Endothelial cell of umbilical vein (primary cell): ENCODE data around the gene CCDC40. TPM values are rescaled to one million over a fixed set of nuclear protein-coding genes. Genes with fewer than 3 reads are reported as not detected.

ENCODE experiments used
- BruUV-seq: library from RNA; stranded (reverse); fragments of 400-500 nt; replicated peaks from 2 replicates; lab custom pipeline; 2021; lab: Mats Ljungman, UMichigan
- CTCF ChIA-PET: fragments of 300-600, 350-600 bp; sonication (Branson Sonifier 250); formaldehyde crosslinking; loops from one replicate; lab custom pipeline; 2021; ENCODE audit warnings: antibody characterized with exemption, inconsistent platforms; lab: Charles Lee
- POLR2A ChIA-PET: fragments of 300-600, 350-600 bp; sonication (Branson Sonifier 250); formaldehyde crosslinking; loops from one replicate; lab custom pipeline; 2021; ENCODE audit warnings: antibody characterized with exemption, inconsistent platforms; lab: Charles Lee
- DNase-seq: peaks from one replicate; pipeline ENCODE4 v3.0.0-alpha.2; 2011; ENCODE audit warnings: low read depth, low spot score
- FAIRE-seq: peaks from 2 replicates; lab custom pipeline; 2011; peaks lifted over from hg19 to GRCh38; lab: Jason Lieb, UNC
- H2AFZ ChIP-seq: 2 replicates; pipeline ENCODE4 v1.6.0; 2012; ENCODE audit warnings: low read depth, low read length, control low read depth, inconsistent platforms
- H3K27ac ChIP-seq: 2 replicates; pipeline ENCODE4 v1.5.1; 2011; ENCODE audit warnings: low read depth, mild to moderate bottlenecking, control low read depth, low read length, moderate library complexity; ENCODE audit not compliant: insufficient read depth
- H3K27me3 ChIP-seq, 2 experiments: 2 replicates each; pipeline versions ENCODE4 v1.6.0 to v1.6.1; 2011; ENCODE audit warnings: low read length in 2 of 2, mixed read lengths in 1 of 2; ENCODE audit not compliant: control insufficient read depth in 2 of 2, insufficient read depth in 2 of 2
- H3K36me3 ChIP-seq, 2 experiments: 2 replicates in 1 of 2; 3 replicates in 1 of 2; pipeline ENCODE4 v1.5.1; 2011; ENCODE audit warnings: low read length in 2 of 2, mild to moderate bottlenecking in 1 of 2, moderate library complexity in 1 of 2; ENCODE audit not compliant: control insufficient read depth in 2 of 2, insufficient read depth in 2 of 2; ENCODE audit errors: extremely low read depth in 1 of 2
- H3K4me1 ChIP-seq: 3 replicates; pipeline ENCODE4 v1.5.1; 2011; ENCODE audit warnings: mild to moderate bottlenecking, low read length; ENCODE audit not compliant: control insufficient read depth, insufficient read depth; ENCODE audit errors: extremely low read depth
- H3K4me2 ChIP-seq: 2 replicates; pipeline ENCODE4 v1.6.1; 2011; ENCODE audit warnings: low read length, control low read depth, mixed read lengths; ENCODE audit not compliant: insufficient read depth
- H3K4me3 ChIP-seq, 3 experiments: fragments of 200-600 bp in 1 of 3; sonication (generic), shearing (Covaris generic) in 1 of 3; replicated peaks in 1 of 3; 2 replicates each; pipeline ENCODE4 v1.5.1; 2011 to 2016; ENCODE audit warnings: control low read depth in 3 of 3, low read length in 3 of 3, mild to moderate bottlenecking in 2 of 3, inconsistent platforms in 1 of 3, low read depth in 1 of 3, moderate library complexity in 1 of 3; ENCODE audit not compliant: insufficient read depth in 1 of 3
- H3K79me2 ChIP-seq: 2 replicates; pipeline ENCODE4 v1.6.0; 2012; ENCODE audit warnings: low read length, inconsistent platforms; ENCODE audit not compliant: control insufficient read depth, insufficient read depth
- H3K9ac ChIP-seq: replicated peaks from 2 replicates; pipeline ENCODE3; 2011; ENCODE audit warnings: low read length, control low read depth; ENCODE audit not compliant: insufficient read depth; ENCODE audit errors: extremely low read depth
- H3K9me1 ChIP-seq: replicated peaks from 3 replicates; pipeline ENCODE4 v1.6.0; 2011; ENCODE audit warnings: mild to moderate bottlenecking, low read length; ENCODE audit not compliant: control insufficient read depth, insufficient read depth; ENCODE audit errors: extremely low read depth
- H3K9me3 ChIP-seq: replicated peaks from 2 replicates; pipeline ENCODE4 v1.5.1; 2012; ENCODE audit warnings: low read length, inconsistent platforms; ENCODE audit not compliant: control insufficient read depth, insufficient read depth
- H4K20me1 ChIP-seq: replicated peaks from 2 replicates; pipeline ENCODE3; 2011; ENCODE audit warnings: mild to moderate bottlenecking, low read length; ENCODE audit not compliant: control insufficient read depth, insufficient read depth; ENCODE audit errors: extremely low read depth
- EZH2 ChIP-seq: IDR thresholded peaks from 2 replicates; pipeline ENCODE4 v1.6.1; 2012; ENCODE audit warnings: borderline replicate concordance, low read depth, mild to moderate bottlenecking, moderate library complexity, low read length, inconsistent platforms; ENCODE audit not compliant: severe bottlenecking
- FOS ChIP-seq: IDR thresholded peaks from 2 replicates; pipeline ENCODE4 v1.6.1; 2011; ENCODE audit warnings: mild to moderate bottlenecking, low read length, moderate library complexity, borderline replicate concordance; ENCODE audit not compliant: insufficient read depth
- GATA2 ChIP-seq: IDR thresholded peaks from 2 replicates; pipeline ENCODE4 v1.7.0; 2011; ENCODE audit warnings: low read depth, mild to moderate bottlenecking, moderate library complexity, mixed read lengths, low read length; ENCODE audit not compliant: insufficient read length, insufficient read depth
- JUN ChIP-seq: IDR thresholded peaks from 2 replicates; pipeline ENCODE4 v1.6.1; 2011; ENCODE audit warnings: borderline replicate concordance, low read depth; ENCODE audit not compliant: insufficient read length, insufficient read depth
- MYC ChIP-seq: IDR thresholded peaks from one replicate; pipeline ENCODE4 v1.6.1; 2011; ENCODE audit warnings: mild to moderate bottlenecking, low read depth, low read length
- POLR2A ChIP-seq: IDR thresholded peaks from 2 replicates; pipeline ENCODE4 v1.6.1; 2012; ENCODE audit warnings: low read depth, mild to moderate bottlenecking, control low read depth, low read length
- POLR2AphosphoS5 ChIP-seq: IDR thresholded peaks from 2 replicates; pipeline ENCODE4 v1.6.1; 2012; ENCODE audit warnings: low read depth, mild to moderate bottlenecking, control low read depth, low read length, moderate library complexity; ENCODE audit not compliant: insufficient read depth
- dilution Hi-C: fragments of 300-500 bp; cut with MboI; formaldehyde crosslinking; loops from one replicate; pipeline ENCODE4 v1.15.0; 2019; ENCODE audit warnings: low sequenced_read_pairs; ENCODE audit not compliant: extremely low pct_ligation_motif_present
- intact Hi-C: fragments of 100-400 bp; cut with micrococcal nuclease; formaldehyde crosslinking; loops from one replicate; pipeline ENCODE4 v1.10.0; 2022
- polyA plus RNA-seq, 4 experiments: library from polyadenylated mRNA; depleted of rRNA in 3 of 4; stranded (reverse) in 3 of 4; unstranded in 1 of 4; fragments of >200 nt; gene quantifications; 2 replicates each; pipeline versions ENCODE4 v1.2.1 to v1.2.3, GENCODE V29; 2011 to 2012; ENCODE audit warnings: missing spikeins in 1 of 4
- total RNA-seq: library from RNA; stranded (reverse); gene quantifications from 2 replicates; pipeline ENCODE4 v1.2.3, GENCODE V29; 2021
- TF ChIP-seq, protein P1 (sequence below): IDR thresholded peaks from 2 replicates; pipeline ENCODE4 v1.6.1; 2011; ENCODE audit not compliant: insufficient read depth, insufficient read length
- TF ChIP-seq, protein P2 (sequence below), 2 donors: IDR thresholded peaks; 1 replicate in 1 of 2; 2 replicates in 1 of 2; pipeline ENCODE4 v1.5.1; 2011; ENCODE audit warnings: low read length in 2 of 2, mild to moderate bottlenecking in 2 of 2, moderate library complexity in 2 of 2, control low read depth in 1 of 2, inconsistent platforms in 1 of 2, low read depth in 1 of 2; ENCODE audit not compliant: insufficient read depth in 1 of 2; ENCODE audit errors: extremely low read depth in 1 of 2

The CCDC40 gene
- total and polyA plus RNA-seq, 2 donors (not counting 3 experiments of a cell fraction or from before 2014, with no cell fraction given): 1.4 to 5.5 TPM

DNA sequence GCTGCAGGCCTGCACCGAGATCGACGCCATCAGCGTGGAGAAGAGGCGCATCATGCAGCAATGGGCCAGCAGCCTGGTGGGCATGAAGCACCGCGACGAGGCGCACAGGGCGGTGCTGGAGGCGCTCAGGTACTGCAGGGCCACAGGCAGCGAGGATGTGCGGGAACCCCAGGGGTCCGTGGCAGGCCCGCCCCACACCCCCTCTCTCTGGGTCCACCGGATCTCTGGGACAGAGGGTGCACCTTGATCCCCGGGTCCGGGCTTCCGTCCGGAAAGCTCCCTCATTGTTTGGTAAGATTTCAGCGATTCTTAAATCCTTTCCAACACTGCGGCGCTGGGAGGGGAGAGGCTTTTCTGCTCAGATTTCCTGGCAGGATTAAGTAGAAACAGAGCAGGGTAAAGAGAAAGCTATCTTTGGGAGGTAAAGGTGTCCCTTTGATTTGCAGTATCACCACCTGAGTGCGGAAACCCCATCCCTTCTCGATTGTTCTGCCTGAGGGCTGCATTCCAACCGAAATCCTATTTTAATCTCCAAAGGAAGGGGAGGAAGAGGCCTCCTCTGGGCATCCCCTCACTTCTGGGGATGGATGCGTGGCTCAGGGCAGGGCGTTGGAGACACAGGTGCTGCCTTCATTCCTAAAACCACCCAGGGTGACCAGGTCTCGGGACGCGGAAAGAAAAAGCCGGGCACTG lies 29.2 kb downstream of the CCDC40 start:
- intact Hi-C loops: no loop called here

More for the DNA sequence above, 29.2 kb downstream of the CCDC40 start:
- TF ChIP-seq POLR2A: no peak
- TF ChIP-seq FOS: no peak
- no peak for TF ChIP-seq JUN
- TF ChIP-seq, protein P1, sequence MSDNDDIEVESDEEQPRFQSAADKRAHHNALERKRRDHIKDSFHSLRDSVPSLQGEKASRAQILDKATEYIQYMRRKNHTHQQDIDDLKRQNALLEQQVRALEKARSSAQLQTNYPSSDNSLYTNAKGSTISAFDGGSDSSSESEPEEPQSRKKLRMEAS: no peak
- TF ChIP-seq MYC: no peak
- TF ChIP-seq EZH2: no peak
- TF ChIP-seq POLR2AphosphoS5: no peak
- TF ChIP-seq, protein P2, sequence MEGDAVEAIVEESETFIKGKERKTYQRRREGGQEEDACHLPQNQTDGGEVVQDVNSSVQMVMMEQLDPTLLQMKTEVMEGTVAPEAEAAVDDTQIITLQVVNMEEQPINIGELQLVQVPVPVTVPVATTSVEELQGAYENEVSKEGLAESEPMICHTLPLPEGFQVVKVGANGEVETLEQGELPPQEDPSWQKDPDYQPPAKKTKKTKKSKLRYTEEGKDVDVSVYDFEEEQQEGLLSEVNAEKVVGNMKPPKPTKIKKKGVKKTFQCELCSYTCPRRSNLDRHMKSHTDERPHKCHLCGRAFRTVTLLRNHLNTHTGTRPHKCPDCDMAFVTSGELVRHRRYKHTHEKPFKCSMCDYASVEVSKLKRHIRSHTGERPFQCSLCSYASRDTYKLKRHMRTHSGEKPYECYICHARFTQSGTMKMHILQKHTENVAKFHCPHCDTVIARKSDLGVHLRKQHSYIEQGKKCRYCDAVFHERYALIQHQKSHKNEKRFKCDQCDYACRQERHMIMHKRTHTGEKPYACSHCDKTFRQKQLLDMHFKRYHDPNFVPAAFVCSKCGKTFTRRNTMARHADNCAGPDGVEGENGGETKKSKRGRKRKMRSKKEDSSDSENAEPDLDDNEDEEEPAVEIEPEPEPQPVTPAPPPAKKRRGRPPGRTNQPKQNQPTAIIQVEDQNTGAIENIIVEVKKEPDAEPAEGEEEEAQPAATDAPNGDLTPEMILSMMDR (IDR thresholded peaks at IDR 0.05; ENCODE audit: extremely low read depth in 1 of 2, insufficient read depth in 1 of 2, low read depth in 1 of 2, low read length in 2 of 2): no peak
- no peak for TF ChIP-seq GATA2
- H3K9me1 ChIP-seq: no peaks in the 10 kb centered on the region
- H3K27ac ChIP-seq: no peak overlapping the region
- no peak overlapping the region for H3K4me3 ChIP-seq
- no TSS peak for BruUV-seq
- no peak for FAIRE-seq
- CTCF ChIA-PET: interaction anchor here (1.1 kb wide), 1 partner anchor 36 kb away, joined by 4 read pairs; the partner anchor contains the start of gene GAA
- H3K4me2 ChIP-seq: no peak overlapping the region
- no peaks in the 10 kb centered on the region for H3K27me3 ChIP-seq
- no peaks in the 10 kb centered on the region for H3K36me3 ChIP-seq
- H4K20me1 ChIP-seq: no peaks in the 10 kb centered on the region
- peaks cover 19% of the 10 kb centered on the region for H3K4me1 ChIP-seq
- no peaks in the 10 kb centered on the region for H3K79me2 ChIP-seq
- DNase-seq: no peak
- dilution Hi-C loops: no loop called here
- no peaks in the 10 kb centered on the region for H3K9me3 ChIP-seq
- POLR2A ChIA-PET: no interaction called here
- H3K9ac ChIP-seq: no peak overlapping the region
- H2AFZ ChIP-seq: no peak overlapping the region
